Measurements from ENCODE around the gene TLE7.

GRCh38 chr16:71407731-71408130 lies 34.1 kb downstream of the TLE7 start:
- TF ChIP-seq, protein P1, sequence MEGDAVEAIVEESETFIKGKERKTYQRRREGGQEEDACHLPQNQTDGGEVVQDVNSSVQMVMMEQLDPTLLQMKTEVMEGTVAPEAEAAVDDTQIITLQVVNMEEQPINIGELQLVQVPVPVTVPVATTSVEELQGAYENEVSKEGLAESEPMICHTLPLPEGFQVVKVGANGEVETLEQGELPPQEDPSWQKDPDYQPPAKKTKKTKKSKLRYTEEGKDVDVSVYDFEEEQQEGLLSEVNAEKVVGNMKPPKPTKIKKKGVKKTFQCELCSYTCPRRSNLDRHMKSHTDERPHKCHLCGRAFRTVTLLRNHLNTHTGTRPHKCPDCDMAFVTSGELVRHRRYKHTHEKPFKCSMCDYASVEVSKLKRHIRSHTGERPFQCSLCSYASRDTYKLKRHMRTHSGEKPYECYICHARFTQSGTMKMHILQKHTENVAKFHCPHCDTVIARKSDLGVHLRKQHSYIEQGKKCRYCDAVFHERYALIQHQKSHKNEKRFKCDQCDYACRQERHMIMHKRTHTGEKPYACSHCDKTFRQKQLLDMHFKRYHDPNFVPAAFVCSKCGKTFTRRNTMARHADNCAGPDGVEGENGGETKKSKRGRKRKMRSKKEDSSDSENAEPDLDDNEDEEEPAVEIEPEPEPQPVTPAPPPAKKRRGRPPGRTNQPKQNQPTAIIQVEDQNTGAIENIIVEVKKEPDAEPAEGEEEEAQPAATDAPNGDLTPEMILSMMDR (conservative IDR thresholded peaks at IDR 0.05 in 1 of 2, IDR thresholded peaks at IDR 0.05 in 1 of 2; ENCODE audit: low read depth in 1 of 2, low read length in 2 of 2): no peak
- no peak for TF ChIP-seq EZH2 (IDR thresholded peaks at IDR 0.05; ENCODE audit: low read length, missing control alignments)
